GM23248 (cell line): ENCODE results near the gene RCAN2. TPM values are rescaled to one million over a fixed set of nuclear protein-coding genes. Genes with fewer than 3 reads are reported as not detected.

ENCODE experiments used
- DNase-seq: peaks from one replicate; pipeline ENCODE4 v3.0.0-alpha.2; 2015
- H2AFZ ChIP-seq: fragments of 200-600 bp; sonication (generic); 2 replicates; pipeline ENCODE4 v1.6.1; 2016; ENCODE audit warnings: antibody characterized with exemption
- H3F3A ChIP-seq: fragments of 200-600 bp; sonication (generic); 2 replicates; pipeline ENCODE4 v1.6.1; 2016; ENCODE audit warnings: mild to moderate bottlenecking, antibody characterized with exemption, mixed run types; ENCODE audit not compliant: insufficient read depth
- H3K27ac ChIP-seq: fragments of 200-600 bp; sonication (generic); 2 replicates; pipeline ENCODE4 v1.5.1; 2016; ENCODE audit warnings: mild to moderate bottlenecking
- H3K27me3 ChIP-seq: fragments of 200-600 bp; sonication (generic); replicated peaks from 2 replicates; pipeline ENCODE4 v1.6.1; 2016; ENCODE audit warnings: mild to moderate bottlenecking; ENCODE audit not compliant: insufficient read depth
- H3K36me3 ChIP-seq: fragments of 200-600 bp; sonication (generic); 2 replicates; pipeline ENCODE4 v1.6.1; 2016; ENCODE audit warnings: low read depth, mild to moderate bottlenecking
- H3K4me1 ChIP-seq: fragments of 200-600 bp; sonication (generic); 2 replicates; pipeline ENCODE4 v1.6.1; 2016; ENCODE audit warnings: mild to moderate bottlenecking; ENCODE audit not compliant: insufficient read depth
- H3K4me2 ChIP-seq: fragments of 200-600 bp; sonication (generic); one replicate; pipeline ENCODE4 v1.6.1; 2016; ENCODE audit warnings: mild to moderate bottlenecking; ENCODE audit not compliant: unreplicated experiment
- H3K4me3 ChIP-seq: fragments of 200-600 bp; sonication (generic); 2 replicates; pipeline ENCODE4 v1.5.1; 2016; ENCODE audit warnings: mild to moderate bottlenecking
- H3K79me2 ChIP-seq: fragments of 200-600 bp; sonication (generic); 2 replicates; pipeline ENCODE4 v1.6.1; 2016; ENCODE audit warnings: mild to moderate bottlenecking; ENCODE audit not compliant: insufficient read depth
- H3K9ac ChIP-seq: fragments of 200-600 bp; sonication (generic); 2 replicates; pipeline ENCODE4 v1.6.1; 2016; ENCODE audit warnings: mild to moderate bottlenecking
- H3K9me2 ChIP-seq: fragments of 200-600 bp; sonication (generic); 2 replicates; pipeline ENCODE4 v1.6.1; 2016; ENCODE audit warnings: mixed run types, mild to moderate bottlenecking, moderate library complexity; ENCODE audit not compliant: insufficient read depth
- H3K9me3 ChIP-seq: fragments of 200-600 bp; sonication (generic); one replicate; pipeline ENCODE4 v1.6.1; 2017; ENCODE audit warnings: low read depth
- H4K20me1 ChIP-seq: fragments of 200-600 bp; sonication (generic); 2 replicates; pipeline ENCODE4 v1.6.0; 2016; ENCODE audit not compliant: insufficient read depth
- EZH2 ChIP-seq: fragments of 200-600 bp; sonication (generic); IDR thresholded peaks from 2 replicates; pipeline ENCODE4 v1.6.1; 2018; ENCODE audit warnings: antibody characterized with exemption, mild to moderate bottlenecking; ENCODE audit not compliant: insufficient read depth, poor library complexity, severe bottlenecking
- EZH2phosphoT487 ChIP-seq: fragments of 200-600 bp; sonication (generic); IDR thresholded peaks from 2 replicates; pipeline ENCODE4 v1.6.1; 2018; ENCODE audit warnings: antibody characterized with exemption, moderate library complexity, mild to moderate bottlenecking, low read depth; ENCODE audit not compliant: insufficient read depth
- WGBS, 2 experiments: methylation state at CpG; one replicate each; pipeline ENCODE4 v1.1.6; 2015 to 2017; ENCODE audit warnings: low lambda C conversion rate in 2 of 2, low coverage in 1 of 2; ENCODE audit errors: missing lambda C conversion rate in 2 of 2; 5-methylcytosine and 5-hydroxymethylcytosine counted together
- in situ Hi-C: fragments of 300-500 bp; cut with MboI; formaldehyde crosslinking; loops from 2 replicates; pipeline ENCODE4 v1.15.0; 2020
- polyA plus RNA-seq: library from polyadenylated mRNA; unstranded; fragments of >200 nt; fragmentation: Nextera tagmentation; extraction: Ambion mirVana; gene quantifications from 2 replicates; pipeline ENCODE4 v1.2.1, GENCODE V29; 2016
- total RNA-seq: library from RNA; depleted of rRNA; stranded (reverse); fragments of >200 nt; shearing (Covaris generic); gene quantifications from 2 replicates; pipeline ENCODE4 v1.2.3, GENCODE V29; 2014

Gene RCAN2
- total and polyA plus RNA-seq, 2 experiments from 2014 or later, result 6.5 to 8.8 TPM

DNA sequence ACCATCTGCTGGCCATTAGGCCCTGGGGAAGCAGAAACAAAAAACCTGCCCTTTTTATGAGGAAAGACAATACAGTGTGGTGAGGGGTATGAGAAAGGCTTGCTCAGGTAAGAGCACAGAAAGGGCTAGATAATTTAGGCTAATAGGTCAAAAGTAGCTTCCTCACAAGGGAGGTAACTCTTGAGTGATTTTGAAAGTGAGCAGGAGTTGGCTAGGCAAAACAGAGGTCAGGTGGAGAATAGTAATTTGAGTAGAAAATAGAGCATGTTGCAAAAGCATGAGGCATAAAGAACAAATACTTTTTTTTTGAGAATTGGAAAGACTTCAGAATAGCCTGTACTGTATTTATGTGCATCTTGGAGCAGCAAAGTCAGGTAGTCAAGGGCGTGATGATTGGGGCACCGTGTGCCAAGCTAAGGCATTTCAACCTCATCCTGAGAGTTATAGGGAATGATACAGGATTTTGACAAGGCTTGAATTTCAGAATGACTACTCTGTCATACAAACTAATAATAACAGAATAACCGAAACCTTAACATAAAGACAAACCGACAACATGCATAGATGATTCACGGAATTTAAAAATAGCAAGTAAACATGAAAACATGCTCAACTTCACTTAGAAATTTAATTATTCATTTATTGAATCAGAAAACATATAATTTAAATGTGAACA lies 197.5 kb downstream of the RCAN2 start:
- Histone ChIP-seq H3K27me3 (no peaks in the 10 kb centered on the region), H3K27ac (no peak overlapping the region), H3K9me2 (no peaks in the 10 kb centered on the region), H3K79me2 (no peaks in the 10 kb centered on the region), H3F3A (no peaks in the 10 kb centered on the region), H4K20me1 (no peaks in the 10 kb centered on the region), H2AFZ (no peak overlapping the region), H3K9ac (no peak overlapping the region), H3K4me1 (no peaks in the 10 kb centered on the region), H3K4me3 (no peak overlapping the region), H3K9me3 (no peaks in the 10 kb centered on the region), H3K36me3 (no peaks in the 10 kb centered on the region), H3K4me2 (no peak overlapping the region)
- DNase-seq, result no peak
- in situ Hi-C loops, result no loop called here
- TF ChIP-seq EZH2phosphoT487 (no peak), EZH2 (no peak)
- 95 to 99% methylated on average over 5 of the region's 5 CpGs for WGBS, 2 experiments

DNA sequence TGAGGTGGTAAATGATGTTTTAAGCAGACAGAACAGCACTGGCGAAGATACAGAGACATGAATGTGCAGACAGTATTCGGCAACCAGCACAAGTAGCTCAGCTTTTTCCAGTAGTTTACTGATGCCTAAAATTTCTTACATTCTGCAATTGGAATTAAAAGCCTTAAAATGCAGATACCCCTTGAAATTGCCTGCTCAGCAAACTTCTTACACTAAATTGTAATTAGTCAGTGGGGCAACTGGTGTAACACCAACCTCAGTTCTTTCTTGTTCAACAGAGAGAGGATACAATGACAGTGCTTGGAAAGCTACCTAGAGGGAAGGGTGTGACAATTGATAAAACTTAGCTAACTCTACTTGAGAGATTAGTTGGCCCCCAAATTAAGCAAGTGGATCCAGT lies 199.4 kb downstream of the RCAN2 start:
- in situ Hi-C loops, result no loop called here
- Histone ChIP-seq H3K36me3 (no peaks in the 10 kb centered on the region), H3K9me2 (no peaks in the 10 kb centered on the region), H4K20me1 (no peaks in the 10 kb centered on the region), H3K4me3 (no peak overlapping the region), H3K4me2 (no peak overlapping the region), H3F3A (no peaks in the 10 kb centered on the region), H3K27ac (no peak overlapping the region), H3K27me3 (no peaks in the 10 kb centered on the region), H3K4me1 (no peaks in the 10 kb centered on the region), H3K9me3 (no peaks in the 10 kb centered on the region), H2AFZ (no peak overlapping the region), H3K9ac (no peak overlapping the region), H3K79me2 (no peaks in the 10 kb centered on the region)
- DNase-seq, result no peak
- TF ChIP-seq EZH2phosphoT487 (no peak), EZH2 (no peak)
- WGBS, 2 experiments, result 68 to 81% methylated on average over 2 of the region's 2 CpGs

DNA sequence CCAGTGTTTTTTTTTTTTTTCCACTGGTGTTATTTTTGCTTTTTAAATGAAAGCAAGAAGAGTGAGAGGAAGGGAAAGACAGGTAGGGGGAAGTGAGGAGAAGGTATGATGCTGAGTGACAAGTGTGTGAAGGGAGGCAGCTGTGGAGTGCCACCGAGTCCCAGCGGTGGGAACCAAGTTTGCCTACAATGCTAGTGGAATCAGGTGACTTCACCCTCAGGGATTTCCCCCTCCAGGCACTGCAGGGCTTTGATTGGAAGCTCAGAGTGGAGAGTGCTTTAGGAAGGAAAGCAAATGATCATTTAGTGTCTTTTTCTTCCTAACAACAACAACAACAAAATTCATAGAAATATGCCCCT lies 200.0 kb downstream of the RCAN2 start:
- H3K79me2 ChIP-seq, result no peaks in the 10 kb centered on the region
- H3K27me3 ChIP-seq, result no peaks in the 10 kb centered on the region
- H3K4me1 ChIP-seq, result no peaks in the 10 kb centered on the region
- H3F3A ChIP-seq, result no peaks in the 10 kb centered on the region
- no peak for DNase-seq
- H3K9ac ChIP-seq, result no peak overlapping the region
- no peaks in the 10 kb centered on the region for H4K20me1 ChIP-seq
- TF ChIP-seq EZH2phosphoT487 (no peak), EZH2 (no peak)
- no peak overlapping the region for H3K27ac ChIP-seq
- in situ Hi-C loops, result no loop called here
- H3K36me3 ChIP-seq, result no peaks in the 10 kb centered on the region
- H3K4me2 ChIP-seq, result no peak overlapping the region
- no peak overlapping the region for H2AFZ ChIP-seq
- no peaks in the 10 kb centered on the region for H3K9me2 ChIP-seq
- H3K9me3 ChIP-seq, result no peaks in the 10 kb centered on the region
- WGBS, 2 experiments, result 74 to 80% methylated on average over 2 of the region's 2 CpGs
- no peak overlapping the region for H3K4me3 ChIP-seq

GRCh38 chr6:46290421-46291274 lies 200.6 kb downstream of the RCAN2 start:
- Histone ChIP-seq H3K4me3 (no peak overlapping the region), H3K27me3 (no peaks in the 10 kb centered on the region)
- DNase-seq, result no peak

More at GRCh38 chr6:46290421-46291274, 200.6 kb downstream of the RCAN2 start:
- Histone ChIP-seq H3K27ac (no peak overlapping the region), H4K20me1 (no peaks in the 10 kb centered on the region), H3K4me2 (no peak overlapping the region), H3K79me2 (no peaks in the 10 kb centered on the region), H3K4me1 (no peaks in the 10 kb centered on the region), H3K9me3 (no peaks in the 10 kb centered on the region), H3K9ac (no peak overlapping the region), H2AFZ (no peak overlapping the region), H3K36me3 (no peaks in the 10 kb centered on the region), H3F3A (no peaks in the 10 kb centered on the region), H3K9me2 (no peaks in the 10 kb centered on the region)
- no peak for TF ChIP-seq EZH2
- 76% methylated on average over 4 of the region's 4 CpGs for WGBS, 2 experiments
- in situ Hi-C loops, result no loop called here
